GM12891 (cell line): ENCODE measurements around the gene TRIM43.
"Not testable (repeated sequence)": the region's sequence is repeated elsewhere in the genome, so short reads cannot be mapped to it uniquely, and the experiment has no call there.

Experiments used
- POLR2A ChIP-seq: IDR thresholded peaks from 2 replicates; pipeline ENCODE4 v1.6.1; 2011; ENCODE audit warnings: low read depth, low read length, control low read depth
- SPI1 ChIP-seq: IDR thresholded peaks from 2 replicates; pipeline ENCODE4 v1.6.1; 2011; ENCODE audit warnings: low read depth, low read length, control low read depth
- TAF1 ChIP-seq: IDR thresholded peaks from 2 replicates; pipeline ENCODE4 v1.6.1; 2011; ENCODE audit warnings: low read depth, low read length, control low read depth

DNA sequence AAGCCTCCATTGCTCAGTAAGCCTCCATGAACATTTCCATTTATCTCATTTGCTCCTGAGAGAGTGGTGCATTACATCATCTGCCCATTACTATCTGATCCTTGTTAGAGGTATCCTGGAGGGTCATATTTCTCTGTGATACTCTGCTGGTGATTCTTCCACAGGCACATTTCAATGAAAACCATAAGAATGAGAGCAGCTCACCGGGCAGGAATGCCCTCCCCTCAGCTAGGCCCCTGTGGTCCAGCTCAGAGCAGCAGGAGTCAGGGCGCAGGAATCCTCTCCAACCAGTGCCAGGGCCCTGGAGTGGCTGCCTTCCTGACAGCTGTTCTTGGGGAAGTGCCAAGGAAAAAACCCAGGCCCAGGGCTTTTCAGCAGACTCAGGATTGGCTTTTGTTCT is 50.0 kb downstream of the TRIM43 start:
- TF ChIP-seq POLR2A, TAF1, SPI1: not testable (repeated sequence)
